ENCODE measurements around the gene SLC25A26. TPM values are rescaled to one million over a fixed set of nuclear protein-coding genes. Genes with fewer than 3 reads are reported as not detected.
A peak's percentile ranks its signal among the peaks of the same experiment; 100 is the strongest.

Gene SLC25A26
- total and polyA plus RNA-seq, 2 of the 13 experiments (the other 11 are each of a cell fraction or from before 2014, with no cell fraction given) = 23.1 to 32.7 TPM

GRCh38 chr3:66220602-66221377 lies at the start of gene SLC25A26 (continued):
- TF ChIP-seq ZNF354B (CRISPR knock-in tag; IDR thresholded peaks at IDR 0.05) (no peak), ZNF180 (CRISPR knock-in tag; IDR thresholded peaks at IDR 0.05; ENCODE audit: borderline replicate concordance, low read depth) (no peak), REXO4 (CRISPR knock-in tag; IDR thresholded peaks at IDR 0.05; ENCODE audit: borderline replicate concordance) (no peak), BATF2 (CRISPR knock-in tag; IDR thresholded peaks at IDR 0.05) (no peak), FOXO1 (CRISPR knock-in tag; IDR thresholded peaks at IDR 0.05) (peak; percentile 33; the same call in 1 of the 2 replicates), HDAC2 (CRISPR knock-in tag; IDR thresholded peaks at IDR 0.05) (peak; percentile 67; the same call in 1 of the 2 replicates), IRF9 (CRISPR knock-in tag; IDR thresholded peaks at IDR 0.05; ENCODE audit: borderline replicate concordance) (peak; percentile 78; the same call in 1 of the 2 replicates), CBX2 (IDR thresholded peaks at IDR 0.05; ENCODE audit: low read depth, low read length) (no peak), CBX2 (CRISPR knock-in tag; IDR thresholded peaks at IDR 0.05; ENCODE audit: low read depth) (no peak), KLF6 (CRISPR knock-in tag; IDR thresholded peaks at IDR 0.05) (no peak), NFE2L2 (IDR thresholded peaks at IDR 0.05; ENCODE audit: low read length) (no peak), ZNF44 (CRISPR knock-in tag; IDR thresholded peaks at IDR 0.05) (peak; percentile 67; the same call in 1 of the 2 replicates), SRSF4 (IDR thresholded peaks at IDR 0.05; ENCODE audit: low read depth, low read length, poor library complexity, severe bottlenecking) (no peak)
- TF ChIP-seq, protein P1, sequence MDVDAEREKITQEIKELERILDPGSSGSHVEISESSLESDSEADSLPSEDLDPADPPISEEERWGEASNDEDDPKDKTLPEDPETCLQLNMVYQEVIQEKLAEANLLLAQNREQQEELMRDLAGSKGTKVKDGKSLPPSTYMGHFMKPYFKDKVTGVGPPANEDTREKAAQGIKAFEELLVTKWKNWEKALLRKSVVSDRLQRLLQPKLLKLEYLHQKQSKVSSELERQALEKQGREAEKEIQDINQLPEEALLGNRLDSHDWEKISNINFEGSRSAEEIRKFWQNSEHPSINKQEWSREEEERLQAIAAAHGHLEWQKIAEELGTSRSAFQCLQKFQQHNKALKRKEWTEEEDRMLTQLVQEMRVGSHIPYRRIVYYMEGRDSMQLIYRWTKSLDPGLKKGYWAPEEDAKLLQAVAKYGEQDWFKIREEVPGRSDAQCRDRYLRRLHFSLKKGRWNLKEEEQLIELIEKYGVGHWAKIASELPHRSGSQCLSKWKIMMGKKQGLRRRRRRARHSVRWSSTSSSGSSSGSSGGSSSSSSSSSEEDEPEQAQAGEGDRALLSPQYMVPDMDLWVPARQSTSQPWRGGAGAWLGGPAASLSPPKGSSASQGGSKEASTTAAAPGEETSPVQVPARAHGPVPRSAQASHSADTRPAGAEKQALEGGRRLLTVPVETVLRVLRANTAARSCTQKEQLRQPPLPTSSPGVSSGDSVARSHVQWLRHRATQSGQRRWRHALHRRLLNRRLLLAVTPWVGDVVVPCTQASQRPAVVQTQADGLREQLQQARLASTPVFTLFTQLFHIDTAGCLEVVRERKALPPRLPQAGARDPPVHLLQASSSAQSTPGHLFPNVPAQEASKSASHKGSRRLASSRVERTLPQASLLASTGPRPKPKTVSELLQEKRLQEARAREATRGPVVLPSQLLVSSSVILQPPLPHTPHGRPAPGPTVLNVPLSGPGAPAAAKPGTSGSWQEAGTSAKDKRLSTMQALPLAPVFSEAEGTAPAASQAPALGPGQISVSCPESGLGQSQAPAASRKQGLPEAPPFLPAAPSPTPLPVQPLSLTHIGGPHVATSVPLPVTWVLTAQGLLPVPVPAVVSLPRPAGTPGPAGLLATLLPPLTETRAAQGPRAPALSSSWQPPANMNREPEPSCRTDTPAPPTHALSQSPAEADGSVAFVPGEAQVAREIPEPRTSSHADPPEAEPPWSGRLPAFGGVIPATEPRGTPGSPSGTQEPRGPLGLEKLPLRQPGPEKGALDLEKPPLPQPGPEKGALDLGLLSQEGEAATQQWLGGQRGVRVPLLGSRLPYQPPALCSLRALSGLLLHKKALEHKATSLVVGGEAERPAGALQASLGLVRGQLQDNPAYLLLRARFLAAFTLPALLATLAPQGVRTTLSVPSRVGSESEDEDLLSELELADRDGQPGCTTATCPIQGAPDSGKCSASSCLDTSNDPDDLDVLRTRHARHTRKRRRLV (CRISPR knock-in tag; IDR thresholded peaks at IDR 0.05) = no peak
- TF ChIP-seq, protein P2, sequence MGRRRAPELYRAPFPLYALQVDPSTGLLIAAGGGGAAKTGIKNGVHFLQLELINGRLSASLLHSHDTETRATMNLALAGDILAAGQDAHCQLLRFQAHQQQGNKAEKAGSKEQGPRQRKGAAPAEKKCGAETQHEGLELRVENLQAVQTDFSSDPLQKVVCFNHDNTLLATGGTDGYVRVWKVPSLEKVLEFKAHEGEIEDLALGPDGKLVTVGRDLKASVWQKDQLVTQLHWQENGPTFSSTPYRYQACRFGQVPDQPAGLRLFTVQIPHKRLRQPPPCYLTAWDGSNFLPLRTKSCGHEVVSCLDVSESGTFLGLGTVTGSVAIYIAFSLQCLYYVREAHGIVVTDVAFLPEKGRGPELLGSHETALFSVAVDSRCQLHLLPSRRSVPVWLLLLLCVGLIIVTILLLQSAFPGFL (CRISPR knock-in tag; IDR thresholded peaks at IDR 0.05) = no peak
- TF ChIP-seq, protein P3, sequence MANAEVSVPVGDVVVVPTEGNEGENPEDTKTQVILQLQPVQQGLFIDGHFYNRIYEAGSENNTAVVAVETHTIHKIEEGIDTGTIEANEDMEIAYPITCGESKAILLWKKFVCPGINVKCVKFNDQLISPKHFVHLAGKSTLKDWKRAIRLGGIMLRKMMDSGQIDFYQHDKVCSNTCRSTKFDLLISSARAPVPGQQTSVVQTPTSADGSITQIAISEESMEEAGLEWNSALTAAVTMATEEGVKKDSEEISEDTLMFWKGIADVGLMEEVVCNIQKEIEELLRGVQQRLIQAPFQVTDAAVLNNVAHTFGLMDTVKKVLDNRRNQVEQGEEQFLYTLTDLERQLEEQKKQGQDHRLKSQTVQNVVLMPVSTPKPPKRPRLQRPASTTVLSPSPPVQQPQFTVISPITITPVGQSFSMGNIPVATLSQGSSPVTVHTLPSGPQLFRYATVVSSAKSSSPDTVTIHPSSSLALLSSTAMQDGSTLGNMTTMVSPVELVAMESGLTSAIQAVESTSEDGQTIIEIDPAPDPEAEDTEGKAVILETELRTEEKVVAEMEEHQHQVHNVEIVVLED (CRISPR knock-in tag; IDR thresholded peaks at IDR 0.05; ENCODE audit: borderline replicate concordance) = peak; percentile 75
- TF ChIP-seq, protein P4, sequence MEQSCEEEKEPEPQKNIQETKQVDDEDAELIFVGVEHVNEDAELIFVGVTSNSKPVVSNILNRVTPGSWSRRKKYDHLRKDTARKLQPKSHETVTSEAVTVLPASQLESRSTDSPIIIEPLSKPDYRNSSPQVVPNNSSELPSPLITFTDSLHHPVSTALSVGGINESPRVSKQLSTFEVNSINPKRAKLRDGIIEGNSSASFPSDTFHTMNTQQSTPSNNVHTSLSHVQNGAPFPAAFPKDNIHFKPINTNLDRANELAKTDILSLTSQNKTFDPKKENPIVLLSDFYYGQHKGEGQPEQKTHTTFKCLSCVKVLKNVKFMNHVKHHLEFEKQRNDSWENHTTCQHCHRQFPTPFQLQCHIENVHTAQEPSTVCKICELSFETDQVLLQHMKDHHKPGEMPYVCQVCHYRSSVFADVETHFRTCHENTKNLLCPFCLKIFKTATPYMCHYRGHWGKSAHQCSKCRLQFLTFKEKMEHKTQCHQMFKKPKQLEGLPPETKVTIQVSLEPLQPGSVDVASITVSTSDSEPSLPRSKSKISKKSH (CRISPR knock-in tag; IDR thresholded peaks at IDR 0.05; ENCODE audit: borderline replicate concordance) = no peak
